Measurements from ENCODE around the gene DCTN2. TPM values are rescaled to one million over a fixed set of nuclear protein-coding genes. Genes with fewer than 3 reads are reported as not detected.
A peak's percentile ranks its signal among the peaks of the same experiment; 100 is the strongest.
"Not testable (repeated sequence)": the region's sequence is repeated elsewhere in the genome, so short reads cannot be mapped to it uniquely, and the experiment has no call there.

DCTN2 gene
- total RNA-seq, 4 donors from 2014 or later: 166 to 257 (median 181) TPM

DNA sequence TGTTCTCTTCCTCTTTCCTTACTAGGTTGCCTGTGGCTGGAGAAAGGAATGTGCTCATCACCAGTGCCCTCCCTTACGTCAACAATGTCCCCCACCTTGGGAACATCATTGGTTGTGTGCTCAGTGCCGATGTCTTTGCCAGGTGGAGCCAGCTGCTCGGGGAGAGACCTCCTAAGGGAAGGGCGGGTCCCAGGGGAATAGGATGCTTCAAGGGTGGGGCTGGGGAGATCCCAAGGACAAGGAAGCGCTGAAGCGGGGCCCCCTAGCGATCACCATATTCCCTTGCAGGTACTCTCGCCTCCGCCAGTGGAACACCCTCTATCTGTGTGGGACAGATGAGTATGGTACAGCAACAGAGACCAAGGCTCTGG, 48.9 kb downstream of the DCTN2 start:
- peak in 1 of 2 donors; percentile 61 for DNase-seq (ENCODE audit: low spot score in 2 of 2)
- TF ChIP-seq CTCF (IDR thresholded peaks at IDR 0.05) (no peak), POLR2A (IDR thresholded peaks at IDR 0.05) (no peak)
- no peak overlapping the region for H3K4me3 ChIP-seq (ENCODE audit: low read depth, poor library complexity, severe bottlenecking)
- 86 to 94% methylated on average over 9 of the region's 9 CpGs for WGBS, 2 donors
- intact Hi-C loops (cut with DNase I; ENCODE audit: low total_unique reads): no loop called here

- intact Hi-C loops (cut with DNase I; ENCODE audit: low total_unique reads): no loop called here
- DNase-seq (ENCODE audit: low spot score in 2 of 2): no peak
- WGBS, 2 donors: 92 to 95% methylated on average over 12 of the region's 12 CpGs
- no peak for TF ChIP-seq CTCF (IDR thresholded peaks at IDR 0.05)
- TF ChIP-seq POLR2A (IDR thresholded peaks at IDR 0.05): no peak
- no peak overlapping the region for H3K4me3 ChIP-seq (ENCODE audit: low read depth, poor library complexity, severe bottlenecking)
These were observed 49.5 kb downstream of the DCTN2 start for GRCh38 chr12:57497223-57498131.

DNA sequence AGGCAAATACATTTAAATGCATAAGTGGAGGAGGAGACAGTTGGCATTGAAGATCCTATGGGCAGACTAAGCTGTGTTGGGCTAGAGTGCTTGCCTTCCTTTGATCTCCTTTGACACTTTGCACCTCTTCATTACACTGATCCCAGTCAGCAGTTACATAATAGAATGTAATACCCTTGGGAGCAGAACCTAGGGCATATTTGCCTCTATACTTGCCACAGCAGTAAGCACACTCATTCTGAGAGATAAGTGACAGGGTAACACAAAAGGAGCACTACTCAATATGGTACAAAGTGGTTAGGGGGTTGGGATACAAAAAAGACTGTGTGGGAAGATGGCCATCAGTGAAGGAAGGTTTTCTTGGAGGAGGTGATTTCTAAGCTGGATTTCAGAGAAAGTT, 50.2 kb downstream of the DCTN2 start:
- no peak for DNase-seq (ENCODE audit: low spot score in 2 of 2)
- TF ChIP-seq POLR2A (IDR thresholded peaks at IDR 0.05) (no peak), CTCF (IDR thresholded peaks at IDR 0.05) (no peak)
- intact Hi-C loops (cut with DNase I; ENCODE audit: low total_unique reads): no loop called here
- H3K4me3 ChIP-seq (ENCODE audit: low read depth, poor library complexity, severe bottlenecking): no peak overlapping the region

DNA sequence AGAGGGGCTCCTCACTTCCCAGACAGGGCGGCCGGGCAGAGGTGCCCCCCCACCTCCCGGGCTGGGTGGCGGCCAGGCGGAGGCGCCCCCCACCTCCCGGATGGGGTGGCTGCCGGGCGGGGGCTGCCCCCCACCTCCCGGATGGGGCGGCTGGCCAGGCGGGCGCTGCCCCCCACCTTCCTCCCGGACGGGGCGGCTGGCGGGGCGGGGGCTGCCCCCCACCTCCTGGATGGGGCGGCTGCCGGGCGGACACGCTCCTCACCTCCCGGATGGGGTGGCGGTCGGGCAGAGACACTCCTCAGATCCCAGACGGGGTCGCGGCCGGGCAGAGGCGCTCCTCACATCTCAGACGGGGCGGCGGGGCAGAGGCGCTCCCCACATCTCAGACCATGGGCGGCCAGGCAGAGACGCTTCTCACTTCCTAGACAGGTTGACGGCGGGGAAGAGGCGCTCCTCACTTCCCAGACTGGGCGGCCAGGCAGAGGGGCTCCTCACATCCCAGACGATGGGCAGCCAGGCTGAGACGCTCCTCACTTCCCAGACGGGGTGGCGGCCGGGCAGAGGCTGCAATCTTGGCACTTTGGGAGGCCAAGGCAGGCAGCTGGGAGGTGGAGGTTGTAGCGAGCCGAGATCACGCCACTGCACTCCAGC, 51.8 kb downstream of the DCTN2 start:
- H3K4me3 ChIP-seq (ENCODE audit: low read depth, poor library complexity, severe bottlenecking); intact Hi-C loops (cut with DNase I; ENCODE audit: low total_unique reads); DNase-seq (ENCODE audit: low spot score in 2 of 2): not testable (repeated sequence)
- WGBS, 2 donors: 92 to 93% methylated on average over 12 to 39 of the region's 48 CpGs

GRCh38 chr12:57491393-57492280, 55.4 kb downstream of the DCTN2 start:
- 91 to 93% methylated on average over 15 of the region's 15 CpGs for WGBS, 2 donors
- intact Hi-C loops (cut with DNase I; ENCODE audit: low total_unique reads): no loop called here
- H3K4me3 ChIP-seq (ENCODE audit: low read depth, poor library complexity, severe bottlenecking): no peak overlapping the region
- no peak for TF ChIP-seq CTCF (IDR thresholded peaks at IDR 0.05)
- TF ChIP-seq POLR2A (IDR thresholded peaks at IDR 0.05): no peak
- DNase-seq (ENCODE audit: low spot score in 2 of 2): no peak

DNA sequence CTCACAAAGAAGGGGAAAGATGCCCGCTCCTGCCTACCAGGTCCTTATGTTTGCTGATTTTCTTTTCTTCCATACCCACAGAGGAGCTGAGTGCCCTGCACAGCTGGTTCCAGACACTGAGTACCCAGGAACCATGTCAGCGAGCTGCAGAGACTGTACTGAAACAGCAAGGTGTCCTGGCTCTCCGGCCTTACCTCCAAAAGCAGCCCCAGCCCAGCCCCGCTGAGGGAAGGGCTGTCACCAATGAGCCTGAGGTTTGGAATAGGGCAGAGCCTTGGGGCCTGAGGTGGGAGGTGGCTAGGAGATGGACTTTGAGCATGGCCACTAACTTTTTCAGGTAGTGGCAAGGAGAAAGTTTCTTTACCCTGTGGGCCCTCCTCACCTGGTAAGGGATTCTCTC, 56.9 kb downstream of the DCTN2 start:
- TF ChIP-seq POLR2A (IDR thresholded peaks at IDR 0.05): no peak
- TF ChIP-seq CTCF (IDR thresholded peaks at IDR 0.05): no peak
- no peak for DNase-seq (ENCODE audit: low spot score in 2 of 2)
- intact Hi-C loops (cut with DNase I; ENCODE audit: low total_unique reads): no loop called here
- WGBS, 2 donors: 96 to 98% methylated on average over 4 of the region's 4 CpGs
- no peak overlapping the region for H3K4me3 ChIP-seq (ENCODE audit: low read depth, poor library complexity, severe bottlenecking)
